Caco-2 (cell line): ENCODE results near the gene RNF14. TPM values are rescaled to one million over a fixed set of nuclear protein-coding genes. Genes with fewer than 3 reads are reported as not detected.

ENCODE experiments used
- Bru-seq: library from RNA; stranded (reverse); fragments of 400-500 nt; gene quantifications from one replicate; lab custom pipeline; 2021; lab: Mats Ljungman, UMichigan
- BruChase-seq, 2 experiments: library from RNA; stranded (reverse); fragments of 400-500 nt; gene quantifications; one replicate each; lab custom pipeline; 2021; lab: Mats Ljungman, UMichigan
- BruUV-seq: library from RNA; stranded (reverse); fragments of 400-500 nt; replicated peaks from 2 replicates; lab custom pipeline; 2021; lab: Mats Ljungman, UMichigan
- CTCF ChIA-PET: fragments of 300-600 bp; sonication (Branson Sonifier 250); formaldehyde crosslinking; loops from one replicate; lab custom pipeline; 2022; ENCODE audit warnings: antibody characterized with exemption; lab: Charles Lee
- POLR2A ChIA-PET: fragments of 300-600 bp; sonication (Branson Sonifier 250); formaldehyde crosslinking; loops from one replicate; lab custom pipeline; 2022; ENCODE audit warnings: antibody characterized with exemption; lab: Charles Lee
- DNase-seq, 2 experiments: peaks; one replicate each; pipeline versions ENCODE4 v3.0.0 to v3.0.0-alpha.2; 2020 to 2022
- H3K27me3 ChIP-seq: replicated peaks from 2 replicates; pipeline ENCODE4 v1.6.0; 2011; ENCODE audit warnings: low read length; ENCODE audit not compliant: control insufficient read depth, insufficient read depth
- H3K36me3 ChIP-seq: 2 replicates; pipeline ENCODE4 v1.5.1; 2011; ENCODE audit warnings: low read length; ENCODE audit not compliant: control insufficient read depth, insufficient read depth
- H3K4me1 ChIP-seq: fragments of 250-450 bp; sonication (Bioruptor Pico); 2 replicates; pipeline ENCODE4 v1.5.1; 2020; ENCODE audit warnings: mild to moderate bottlenecking
- H3K4me3 ChIP-seq: 2 replicates; pipeline ENCODE4 v1.5.1; 2011; ENCODE audit warnings: low read depth, mild to moderate bottlenecking, control low read depth, low read length
- H3K9me3 ChIP-seq: fragments of 250-450 bp; sonication (Bioruptor Pico); 2 replicates; pipeline ENCODE4 v1.5.1; 2020; ENCODE audit warnings: mild to moderate bottlenecking, moderate library complexity
- H3K27ac Mint-ChIP-seq: one replicate; pipeline ENCODE4 v1.8.0; 2022; ENCODE audit warnings: mixed read lengths; ENCODE audit not compliant: unreplicated experiment
- H3K27me3 Mint-ChIP-seq: one replicate; pipeline ENCODE4 v1.8.0; 2022; ENCODE audit warnings: mixed read lengths; ENCODE audit not compliant: insufficient read depth, unreplicated experiment
- H3K36me3 Mint-ChIP-seq: one replicate; pipeline ENCODE4 v1.8.0; 2022; ENCODE audit warnings: mild to moderate bottlenecking, mixed read lengths; ENCODE audit not compliant: insufficient read depth, unreplicated experiment
- H3K4me1 Mint-ChIP-seq: one replicate; pipeline ENCODE4 v1.8.0; 2022; ENCODE audit warnings: low read depth, mixed read lengths; ENCODE audit not compliant: unreplicated experiment
- H3K4me3 Mint-ChIP-seq: one replicate; pipeline ENCODE4 v1.8.0; 2022; ENCODE audit warnings: mild to moderate bottlenecking, moderate library complexity, mixed read lengths; ENCODE audit not compliant: unreplicated experiment
- H3K9me3 Mint-ChIP-seq: one replicate; pipeline ENCODE4 v1.8.0; 2022; ENCODE audit warnings: mixed read lengths; ENCODE audit not compliant: unreplicated experiment
- CTCF ChIP-seq, 2 experiments: fragments of 200-600 bp in 1 of 2; IDR thresholded peaks; 1 replicate in 1 of 2; 2 replicates in 1 of 2; pipeline versions ENCODE4 v1.5.1 to v1.8.0; 2011 to 2022; ENCODE audit warnings: antibody characterized with exemption in 1 of 2, control low read depth in 1 of 2, inconsistent platforms in 1 of 2, low read depth in 1 of 2, low read length in 1 of 2, mild to moderate bottlenecking in 1 of 2, moderate library complexity in 1 of 2; ENCODE audit not compliant: insufficient read depth in 1 of 2, severe bottlenecking in 1 of 2, unreplicated experiment in 1 of 2
- intact Hi-C: fragments of 100-400 bp; cut with micrococcal nuclease; formaldehyde crosslinking; loops from one replicate; pipeline ENCODE4 v1.10.0; 2022; ENCODE audit not compliant: unreplicated experiment
- long read RNA-seq: library from polyadenylated mRNA; stranded (forward); transcript quantifications from one replicate; pipeline ENCODE4 v2.0.0, GENCODE V29; 2022
- total RNA-seq: library from RNA; stranded (reverse); gene quantifications from 2 replicates; pipeline ENCODE4 v1.2.3, GENCODE V29; 2022

The RNF14 gene
- total RNA-seq (35.1 and 38.7 TPM in 2 replicates), Bru-seq, nascent RNA (percentile 77 among the genes with signal in this experiment), BruChase-seq, experiment 1, labeled RNA remaining after a 2-hour chase (percentile 79 among the genes with signal in this experiment), BruChase-seq, experiment 2, labeled RNA remaining after a 6-hour chase (percentile 76 among the genes with signal in this experiment)
- long read RNA-seq, full-length matches to known transcripts: 36 of 62 reads
- long read RNA-seq, partial matches to known transcripts: 8 of 62 reads
- long read RNA-seq, other reads (novel, unspliced or antisense): 18 of 62 reads

- Histone ChIP-seq H3K4me1 (peaks cover 23% of the 10 kb centered on the region), H3K36me3 (no peaks in the 10 kb centered on the region), H3K27me3 (no peaks in the 10 kb centered on the region), H3K9me3 (no peaks in the 10 kb centered on the region), H3K4me3 (peak within 1 kb of the TSS; percentile 84)
- H3K27ac Mint-ChIP-seq: peak within 1 kb of the TSS; percentile 88
- ChIA-PET POLR2A (interaction anchor here (0.5 to 1.4 kb wide), 6 partner anchors 8 to 197 kb away, joined by 3 to 16 read pairs (median 6); partner anchors contain the start of genes DELE1 and GNPDA1), CTCF (interaction anchor here (0.6 to 3.1 kb wide), 18 partner anchors 9 to 1889 kb away, joined by 3 to 49 read pairs (median 4); partner anchors contain the start of genes DELE1 and GNPDA1)
- peaks cover 6% of the 10 kb centered on the region for H3K4me1 Mint-ChIP-seq
- H3K27me3 Mint-ChIP-seq: no peaks in the 10 kb centered on the region
- peak; percentile 94 to 95 for DNase-seq
- intact Hi-C loops: loop anchor here (2.0 kb wide), 2 partner anchors 44 to 46 kb away; no protein-coding TSS in a partner anchor
- H3K9me3 Mint-ChIP-seq: no peaks in the 10 kb centered on the region
- BruUV-seq: TSS peak; percentile 73
- H3K36me3 Mint-ChIP-seq: peaks cover 37% of the 10 kb centered on the region
- peak; percentile 89 to 94 for TF ChIP-seq CTCF (IDR thresholded peaks at IDR 0.05; ENCODE audit: insufficient read depth in 1 of 2, low read depth in 1 of 2, low read length in 1 of 2, severe bottlenecking in 1 of 2, unreplicated experiment in 1 of 2)
- peak within 1 kb of the TSS; percentile 82 for H3K4me3 Mint-ChIP-seq
These were observed at the start of gene RNF14 for GRCh38 chr5:141968914-141969608. Gene RNF14 (plus strand): TSS chr5:141969105. CDS start chr5:141973589, 4,484 bp downstream.

- DNase-seq: peak; percentile 35 to 67
- no peaks in the 10 kb centered on the region for H3K9me3 ChIP-seq
- Mint-ChIP-seq H3K27me3 (no peaks in the 10 kb centered on the region), H3K36me3 (peaks cover 11% of the 10 kb centered on the region), H3K9me3 (no peaks in the 10 kb centered on the region), H3K4me3 (no peak overlapping the region), H3K27ac (no peak overlapping the region), H3K4me1 (peaks cover 14% of the 10 kb centered on the region)
- H3K27me3 ChIP-seq: no peaks in the 10 kb centered on the region
- H3K4me1 ChIP-seq: peaks cover 16% of the 10 kb centered on the region
- ChIA-PET CTCF (no interaction called here), POLR2A (no interaction called here)
- no peak for TF ChIP-seq CTCF (IDR thresholded peaks at IDR 0.05; ENCODE audit: insufficient read depth in 1 of 2, low read depth in 1 of 2, low read length in 1 of 2, severe bottlenecking in 1 of 2, unreplicated experiment in 1 of 2)
- BruUV-seq: no TSS peak
- intact Hi-C loops: no loop called here
- H3K36me3 ChIP-seq: no peaks in the 10 kb centered on the region
- H3K4me3 ChIP-seq: no peak overlapping the region
These were observed 49.4 kb upstream of the RNF14 start for GRCh38 chr5:141919218-141920119.
